H9 (cell line): ENCODE measurements around the gene MRPS16. TPM values are rescaled to one million over a fixed set of nuclear protein-coding genes. Genes with fewer than 3 reads are reported as not detected.

Experiments used
- DNase-seq: peaks from one replicate; pipeline ENCODE4 v3.0.0-alpha.2; 2017
- H2AFZ ChIP-seq: one replicate; pipeline ENCODE4 v1.6.1; 2013; ENCODE audit warnings: mild to moderate bottlenecking, low read length, control low read depth, moderate library complexity
- H2AK5ac ChIP-seq: 2 replicates; pipeline ENCODE4 v1.6.1; 2013; ENCODE audit warnings: low read length, control low read depth, mixed read lengths; ENCODE audit not compliant: insufficient read length
- H2BK120ac ChIP-seq: one replicate; pipeline ENCODE4 v1.6.1; 2013; ENCODE audit warnings: low read depth, mild to moderate bottlenecking, low read length, control low read depth, inconsistent platforms; ENCODE audit not compliant: poor library complexity, severe bottlenecking
- H2BK12ac ChIP-seq: 2 replicates; pipeline ENCODE4 v1.6.1; 2013; ENCODE audit warnings: low read length, control low read depth, mixed read lengths, low read depth; ENCODE audit not compliant: insufficient read length
- H2BK15ac ChIP-seq: 2 replicates; pipeline ENCODE4 v1.6.1; 2013; ENCODE audit warnings: low read depth, low read length, control low read depth
- H2BK20ac ChIP-seq: one replicate; pipeline ENCODE4 v1.6.1; 2013; ENCODE audit warnings: low read depth, mild to moderate bottlenecking, low read length, control low read depth, inconsistent platforms; ENCODE audit not compliant: poor library complexity, severe bottlenecking
- H2BK5ac ChIP-seq: 2 replicates; pipeline ENCODE4 v1.6.1; 2013; ENCODE audit warnings: low read length, control low read depth, mixed read lengths; ENCODE audit not compliant: insufficient read length
- H3K14ac ChIP-seq: 2 replicates; pipeline ENCODE4 v1.6.1; 2013; ENCODE audit warnings: low read length, control low read depth; ENCODE audit not compliant: insufficient read depth
- H3K18ac ChIP-seq: 2 replicates; pipeline ENCODE4 v1.6.1; 2013; ENCODE audit warnings: low read depth, mild to moderate bottlenecking, mixed read lengths, low read length, control low read depth; ENCODE audit not compliant: insufficient read length
- H3K23ac ChIP-seq: 2 replicates; pipeline ENCODE4 v1.6.1; 2013; ENCODE audit warnings: low read length, control low read depth, mixed read lengths, low read depth; ENCODE audit not compliant: insufficient read length
- H3K23me2 ChIP-seq: 2 replicates; pipeline ENCODE4 v1.6.1; 2013; ENCODE audit warnings: low read depth, mild to moderate bottlenecking, mixed read lengths, low read length, control low read depth; ENCODE audit not compliant: insufficient read length, poor library complexity, severe bottlenecking
- H3K27ac ChIP-seq: 2 replicates; pipeline ENCODE4 v1.5.1; 2013; ENCODE audit warnings: low read length, control low read depth, mixed read lengths, low read depth; ENCODE audit not compliant: insufficient read length
- H3K27me3 ChIP-seq: 2 replicates; pipeline ENCODE4 v1.6.1; 2013; ENCODE audit warnings: low read length, control low read depth, inconsistent platforms; ENCODE audit not compliant: insufficient read depth
- H3K4ac ChIP-seq: 2 replicates; pipeline ENCODE4 v1.6.1; 2013; ENCODE audit warnings: low read depth, mild to moderate bottlenecking, control low read depth, inconsistent platforms, low read length, moderate library complexity
- H3K4me1 ChIP-seq: 2 replicates; pipeline ENCODE4 v1.6.1; 2013; ENCODE audit warnings: low read length, control low read depth, inconsistent platforms; ENCODE audit not compliant: insufficient read depth
- H3K4me2 ChIP-seq: 2 replicates; pipeline ENCODE4 v1.6.1; 2013; ENCODE audit warnings: low read length, control low read depth, mixed read lengths; ENCODE audit not compliant: insufficient read length, insufficient read depth
- H3K56ac ChIP-seq: 2 replicates; pipeline ENCODE4 v1.6.1; 2013; ENCODE audit warnings: low read depth, mild to moderate bottlenecking, mixed read lengths, low read length, control low read depth; ENCODE audit not compliant: insufficient read length
- H3K79me1 ChIP-seq: 2 replicates; pipeline ENCODE4 v1.6.1; 2013; ENCODE audit warnings: low read depth, mild to moderate bottlenecking, moderate library complexity, low read length, control low read depth, inconsistent platforms; ENCODE audit not compliant: insufficient read depth, poor library complexity, severe bottlenecking
- H3K79me2 ChIP-seq: 2 replicates; pipeline ENCODE4 v1.6.1; 2013; ENCODE audit warnings: low read length, control low read depth, inconsistent platforms; ENCODE audit not compliant: insufficient read depth
- H3K9ac ChIP-seq: 2 replicates; pipeline ENCODE4 v1.6.1; 2013; ENCODE audit warnings: low read length, control low read depth, mixed read lengths; ENCODE audit not compliant: insufficient read length; ENCODE audit errors: extremely low read depth
- H3K9me3 ChIP-seq: one replicate; pipeline ENCODE4 v1.6.1; 2013; ENCODE audit warnings: low read depth, low read length, inconsistent platforms; ENCODE audit not compliant: control insufficient read depth
- H3T11ph ChIP-seq: one replicate; pipeline ENCODE4 v1.6.1; 2013; ENCODE audit warnings: mild to moderate bottlenecking, low read length, control low read depth, inconsistent platforms
- H4K20me1 ChIP-seq: one replicate; pipeline ENCODE4 v1.6.1; 2013; ENCODE audit not compliant: control insufficient read depth, insufficient read length, insufficient read depth
- H4K5ac ChIP-seq: 2 replicates; pipeline ENCODE4 v1.6.1; 2013; ENCODE audit warnings: low read depth, mild to moderate bottlenecking, mixed read lengths, low read length, control low read depth; ENCODE audit not compliant: insufficient read length
- H4K8ac ChIP-seq: replicated peaks from 2 replicates; pipeline ENCODE4 v1.6.1; 2013; ENCODE audit warnings: low read length, control low read depth, mixed read lengths, low read depth; ENCODE audit not compliant: insufficient read length
- H4K91ac ChIP-seq: 2 replicates; pipeline ENCODE4 v1.6.1; 2013; ENCODE audit warnings: low read depth, mild to moderate bottlenecking, moderate library complexity, mixed read lengths, low read length, control low read depth; ENCODE audit not compliant: insufficient read length
- H3K27ac Mint-ChIP-seq, 3 experiments: 2 replicates in 2 of 3; 3 replicates in 1 of 3; pipeline ENCODE4 v1.8.0; 2020 to 2021; ENCODE audit warnings: mixed read lengths in 3 of 3, mild to moderate bottlenecking in 1 of 3, moderate library complexity in 1 of 3
- H3K27me3 Mint-ChIP-seq: 2 replicates; pipeline ENCODE4 v1.8.0; 2021; ENCODE audit warnings: low read depth, mild to moderate bottlenecking, moderate library complexity, mixed read lengths
- H3K36me3 Mint-ChIP-seq, 3 experiments: 2 replicates in 2 of 3; 3 replicates in 1 of 3; pipeline ENCODE4 v1.8.0; 2020 to 2021; ENCODE audit warnings: low read depth in 3 of 3, mixed read lengths in 3 of 3; ENCODE audit not compliant: insufficient read depth in 1 of 3
- H3K4me1 Mint-ChIP-seq, 2 experiments: 2 replicates each; pipeline ENCODE4 v1.8.0; 2020; ENCODE audit warnings: mixed read lengths in 2 of 2
- H3K4me3 Mint-ChIP-seq, 2 experiments: 2 replicates in 1 of 2; 3 replicates in 1 of 2; pipeline ENCODE4 v1.8.0; 2020 to 2021; ENCODE audit warnings: mild to moderate bottlenecking in 2 of 2, mixed read lengths in 2 of 2, moderate library complexity in 1 of 2
- H3K9me3 Mint-ChIP-seq, 2 experiments: 2 replicates in 1 of 2; 3 replicates in 1 of 2; pipeline ENCODE4 v1.8.0; 2020; ENCODE audit warnings: mild to moderate bottlenecking in 2 of 2, mixed read lengths in 2 of 2, moderate library complexity in 1 of 2
- CTCF ChIP-seq: fragments of 200-600 bp; sonication (generic); conservative IDR thresholded peaks from 3 replicates; pipeline ENCODE4 v1.8.0; 2021; ENCODE audit warnings: antibody characterized with exemption, mild to moderate bottlenecking
- WGBS: extraction: QIAGEN DNeasy Blood & Tissue Kit; methylation state at CpG from one replicate; pipeline ENCODE4 v1.1.7; 2013; ENCODE audit warnings: missing lambda C conversion rate, low lambda C conversion rate, mixed read lengths; ENCODE audit not compliant: insufficient read length; ENCODE audit errors: extremely low coverage; 5-methylcytosine and 5-hydroxymethylcytosine counted together
- total RNA-seq: library from RNA; stranded (reverse); gene quantifications from 2 replicates; pipeline ENCODE4 v1.2.1, GENCODE V29; 2021

Gene MRPS16
- total RNA-seq, 1 experiment from 2014 or later, result 122 TPM

- no peak overlapping the region for H3K56ac ChIP-seq
- no peak overlapping the region for H3T11ph ChIP-seq
- H2BK5ac ChIP-seq, result no peak overlapping the region
- H3K27me3 ChIP-seq, result no peaks in the 10 kb centered on the region
- H3K27ac ChIP-seq, result no peak overlapping the region
- no peak for DNase-seq
- no peak overlapping the region for H3K4ac ChIP-seq
- no peak overlapping the region for H3K4me2 ChIP-seq
- no peak overlapping the region for H2AK5ac ChIP-seq
- H4K5ac ChIP-seq, result no peak overlapping the region
- no peaks in the 10 kb centered on the region for H3K79me2 ChIP-seq
- H3K23me2 ChIP-seq, result no peaks in the 10 kb centered on the region
- WGBS, result no CpG with 5 or more reads among the region's 5 CpGs
- no peak for TF ChIP-seq CTCF
- H2AFZ ChIP-seq, result no peak overlapping the region
- H2BK12ac ChIP-seq, result no peak overlapping the region
- no peaks in the 10 kb centered on the region for H3K9me3 ChIP-seq
- no peaks in the 10 kb centered on the region for H4K20me1 ChIP-seq
- no peaks in the 10 kb centered on the region for H3K79me1 ChIP-seq
- H3K23ac ChIP-seq, result no peak overlapping the region
- Mint-ChIP-seq H3K27ac (no peak overlapping the region), H3K4me1 (no peaks in the 10 kb centered on the region), H3K27me3 (no peaks in the 10 kb centered on the region), H3K36me3 (peaks cover 7% of the 10 kb centered on the region in 3 experiments; a peak in 6 of 7 replicates), H3K9me3 (peaks cover 14 to 23% of the 10 kb centered on the region in 2 experiments), H3K4me3 (no peak overlapping the region)
- H4K91ac ChIP-seq, result no peak overlapping the region
- H4K8ac ChIP-seq, result no peak overlapping the region
- H2BK20ac ChIP-seq, result no peak overlapping the region
- H3K18ac ChIP-seq, result no peak overlapping the region
- H3K9ac ChIP-seq, result no peak overlapping the region
- no peak overlapping the region for H3K14ac ChIP-seq
- no peak overlapping the region for H2BK120ac ChIP-seq
- H2BK15ac ChIP-seq, result no peak overlapping the region
- no peaks in the 10 kb centered on the region for H3K4me1 ChIP-seq
These were observed 10.6 kb upstream of the MRPS16 start for GRCh38 chr10:73262880-73263555.
